ENCODE measurements around the gene CIAO3. TPM values are rescaled to one million over a fixed set of nuclear protein-coding genes. Genes with fewer than 3 reads are reported as not detected.

Gene CIAO3
- polyA plus RNA-seq, 1 donor from 2014 or later, result 57.8 TPM

GRCh38 chr16:703406-703805 is 37.4 kb downstream of the CIAO3 start (continued):
- TF ChIP-seq MXI1 (conservative IDR thresholded peaks at IDR 0.05; ENCODE audit: poor library complexity, severe bottlenecking), result no peak

- Histone ChIP-seq H3K27me3 (ENCODE audit: insufficient read depth, low read depth, low read length) (peaks cover 31% of the 10 kb centered on the region), H3K79me2 (replicated peaks; ENCODE audit: insufficient read depth, low read length) (peaks cover 43% of the 10 kb centered on the region), H3K27ac (ENCODE audit: low read length) (no peak overlapping the region), H3F3A (ENCODE audit: insufficient read depth, low read length, poor library complexity, severe bottlenecking) (no peaks in the 10 kb centered on the region), H3K9ac (ENCODE audit: low read length) (no peak overlapping the region), H3K4me3 (ENCODE audit: low read length) (peak overlapping the region; percentile 62), H2AFZ (ENCODE audit: low read depth, low read length) (no peak overlapping the region), H3K4me2 (ENCODE audit: low read length) (no peak overlapping the region), H3K36me3 (ENCODE audit: insufficient read depth, low read length) (no peaks in the 10 kb centered on the region), H3K9me2 (ENCODE audit: insufficient read depth, low read length) (no peaks in the 10 kb centered on the region), H4K20me1 (ENCODE audit: insufficient read depth) (peaks cover 50% of the 10 kb centered on the region), H3K9me3 (ENCODE audit: low read length) (no peaks in the 10 kb centered on the region)
- no peak for TF ChIP-seq RAD21 (conservative IDR thresholded peaks at IDR 0.05)
- TF ChIP-seq EZH2 (IDR thresholded peaks at IDR 0.05; ENCODE audit: borderline replicate concordance, insufficient read depth, low read length, poor library complexity, severe bottlenecking), result no peak
These were observed 38.5 kb downstream of the CIAO3 start for GRCh38 chr16:702341-702740.

GRCh38 chr16:700684-701584 is 39.9 kb downstream of the CIAO3 start:
- peak overlapping the region; percentile 56 for H3K9ac ChIP-seq (ENCODE audit: low read length)

More at GRCh38 chr16:700684-701584, 39.9 kb downstream of the CIAO3 start:
- TF ChIP-seq REST (IDR thresholded peaks at IDR 0.05; ENCODE audit: borderline replicate concordance) (peak; percentile 57), TAF1 (IDR thresholded peaks at IDR 0.05; ENCODE audit: low read depth) (no peak), CTCF (IDR thresholded peaks at IDR 0.05; ENCODE audit: poor library complexity, severe bottlenecking) (no peak), EZH2 (IDR thresholded peaks at IDR 0.05; ENCODE audit: borderline replicate concordance, insufficient read depth, low read length, poor library complexity, severe bottlenecking) (no peak), SMC3 (conservative IDR thresholded peaks at IDR 0.05; ENCODE audit: poor library complexity) (no peak), EP300 (conservative IDR thresholded peaks at IDR 0.05; ENCODE audit: poor library complexity, severe bottlenecking) (no peak), RAD21 (conservative IDR thresholded peaks at IDR 0.05) (no peak), POLR2AphosphoS5 (IDR thresholded peaks at IDR 0.05) (no peak), MXI1 (conservative IDR thresholded peaks at IDR 0.05; ENCODE audit: poor library complexity, severe bottlenecking) (peak; percentile 43)
- peak overlapping the region; percentile 35 for H3K4me2 ChIP-seq (ENCODE audit: low read length)
- peak overlapping the region; percentile 62 for H3K4me3 ChIP-seq (ENCODE audit: low read length)
- H3K36me3 ChIP-seq (ENCODE audit: insufficient read depth, low read length), result no peaks in the 10 kb centered on the region
- no peak overlapping the region for H3K27ac ChIP-seq (ENCODE audit: low read length)
- H3K9me3 ChIP-seq (ENCODE audit: low read length), result no peaks in the 10 kb centered on the region
- peaks cover 43% of the 10 kb centered on the region for H3K79me2 ChIP-seq (replicated peaks; ENCODE audit: insufficient read depth, low read length)
- no peaks in the 10 kb centered on the region for H3K9me2 ChIP-seq (ENCODE audit: insufficient read depth, low read length)
- no peaks in the 10 kb centered on the region for H3F3A ChIP-seq (ENCODE audit: insufficient read depth, low read length, poor library complexity, severe bottlenecking)
- H3K27me3 ChIP-seq (ENCODE audit: insufficient read depth, low read depth, low read length), result peaks cover 36% of the 10 kb centered on the region
- no peak overlapping the region for H2AFZ ChIP-seq (ENCODE audit: low read depth, low read length)
- peaks cover 53% of the 10 kb centered on the region for H4K20me1 ChIP-seq (ENCODE audit: insufficient read depth)
